HEK293 (cell line): ENCODE measurements around the gene FAM229A.

Experiments used
- CTCF ChIA-PET: fragments of 350-600 bp; formaldehyde crosslinking; extraction: SDS; loops from one replicate; lab custom pipeline; 2021; ENCODE audit warnings: antibody characterized with exemption; lab: Yijun Ruan, JAX
- POLR2A ChIA-PET: fragments of 300-600 bp; formaldehyde crosslinking; extraction: SDS; loops from one replicate; lab custom pipeline; 2020; ENCODE audit warnings: antibody characterized with exemption, inconsistent platforms; lab: Yijun Ruan, JAX
- H3K27ac ChIP-seq: fragments of 200-500 bp; sonication (Bioruptor generic); 2 replicates; pipeline ENCODE4 v1.5.1; 2014; ENCODE audit warnings: low read depth, low read length, control low read depth, inconsistent platforms; ENCODE audit errors: extremely low read depth
- H3K36me3 ChIP-seq, 2 experiments: fragments of 200-500 bp in 1 of 2; sonication (Bioruptor generic) in 1 of 2; 1 replicate in 1 of 2; 2 replicates in 1 of 2; pipeline ENCODE4 v1.5.1; 2014 to 2017; ENCODE audit warnings: inconsistent platforms in 2 of 2, low read length in 2 of 2; ENCODE audit not compliant: control insufficient read depth in 2 of 2, insufficient read depth in 1 of 2
- H3K4me1 ChIP-seq: fragments of 200-500 bp; sonication (Bioruptor generic); 2 replicates; pipeline ENCODE4 v1.5.1; 2014; ENCODE audit warnings: mild to moderate bottlenecking, low read length, inconsistent platforms; ENCODE audit not compliant: control insufficient read depth, insufficient read depth
- H3K4me3 ChIP-seq: 2 replicates; pipeline ENCODE4 v1.5.1; 2011; ENCODE audit warnings: low read depth, mild to moderate bottlenecking, control low read depth, low read length, moderate library complexity
- H3K9me3 ChIP-seq: fragments of 200-500 bp; sonication (Bioruptor generic); 2 replicates; pipeline ENCODE4 v1.5.1; 2014; ENCODE audit warnings: low read depth, low read length, inconsistent platforms; ENCODE audit not compliant: control insufficient read depth, insufficient read depth
- AEBP2 ChIP-seq: fragments of 450-650 bp; formaldehyde crosslinking; IDR thresholded peaks from 2 replicates; pipeline ENCODE4 v1.5.1; 2016; ENCODE audit warnings: missing biosample characterization, missing genetic modification characterization, borderline replicate concordance
- BCL11A ChIP-seq: fragments of 450-650 bp; formaldehyde crosslinking; IDR thresholded peaks from 2 replicates; pipeline ENCODE4 v1.5.1; 2016; ENCODE audit warnings: low read depth, missing biosample characterization, missing genetic modification characterization
- EGR2 ChIP-seq: fragments of 450-650 bp; formaldehyde crosslinking; IDR thresholded peaks from 2 replicates; pipeline ENCODE4 v1.5.1; 2016; ENCODE audit warnings: low read depth, missing biosample characterization, missing genetic modification characterization
- ELK4 ChIP-seq: IDR thresholded peaks from 2 replicates; pipeline ENCODE4 v1.6.1; 2011; ENCODE audit warnings: mild to moderate bottlenecking, low read depth, low read length, borderline replicate concordance
- GLIS1 ChIP-seq: fragments of 450-650 bp; formaldehyde crosslinking; IDR thresholded peaks from 2 replicates; pipeline ENCODE4 v1.5.1; 2016; ENCODE audit warnings: missing biosample characterization, missing genetic modification characterization
- HIC1 ChIP-seq: fragments of 450-650 bp; formaldehyde crosslinking; IDR thresholded peaks from 2 replicates; pipeline ENCODE4 v1.5.1; 2016; ENCODE audit warnings: missing biosample characterization, missing genetic modification characterization
- HOXD13 ChIP-seq: sonication (generic); formaldehyde crosslinking; IDR thresholded peaks from 2 replicates; pipeline ENCODE4 v1.8.0; 2022; ENCODE audit warnings: missing genetic modification reagents, borderline replicate concordance
- RBAK ChIP-seq: fragments of 450-650 bp; formaldehyde crosslinking; IDR thresholded peaks from 2 replicates; pipeline ENCODE4 v1.5.1; 2016; ENCODE audit warnings: missing biosample characterization, missing genetic modification characterization
- YY1 ChIP-seq: fragments of 450-650 bp; formaldehyde crosslinking; IDR thresholded peaks from 2 replicates; pipeline ENCODE4 v1.5.1; 2018; ENCODE audit warnings: missing biosample characterization, missing genetic modification characterization
- ZBTB17 ChIP-seq: fragments of 450-650 bp; formaldehyde crosslinking; IDR thresholded peaks from 2 replicates; pipeline ENCODE4 v1.5.1; 2016; ENCODE audit warnings: missing biosample characterization, missing genetic modification characterization
- ZNF211 ChIP-seq: fragments of 450-650 bp; formaldehyde crosslinking; IDR thresholded peaks from 2 replicates; pipeline ENCODE4 v1.5.1; 2016; ENCODE audit warnings: low read depth, missing biosample characterization, missing genetic modification characterization
- ZNF292 ChIP-seq: fragments of 450-650 bp; formaldehyde crosslinking; IDR thresholded peaks from 2 replicates; pipeline ENCODE4 v1.5.1; 2016; ENCODE audit warnings: low read depth, missing biosample characterization, missing genetic modification characterization, borderline replicate concordance
- ZNF324 ChIP-seq: fragments of 450-650 bp; formaldehyde crosslinking; IDR thresholded peaks from 2 replicates; pipeline ENCODE4 v1.5.1; 2016; ENCODE audit warnings: missing biosample characterization, missing genetic modification characterization
- ZNF37A ChIP-seq: fragments of 450-650 bp; IDR thresholded peaks from 2 replicates; pipeline ENCODE4 v1.5.1; 2018; ENCODE audit warnings: missing biosample characterization, missing genetic modification characterization
- ZNF510 ChIP-seq: fragments of 450-650 bp; formaldehyde crosslinking; IDR thresholded peaks from 2 replicates; pipeline ENCODE4 v1.5.1; 2018; ENCODE audit warnings: mild to moderate bottlenecking, missing genetic modification characterization, missing biosample characterization; ENCODE audit not compliant: insufficient replicate concordance
- ZNF513 ChIP-seq: fragments of 450-650 bp; IDR thresholded peaks from 2 replicates; pipeline ENCODE4 v1.5.1; 2018; ENCODE audit warnings: missing biosample characterization, missing genetic modification characterization
- ZNF530 ChIP-seq: fragments of 450-650 bp; formaldehyde crosslinking; IDR thresholded peaks from 2 replicates; pipeline ENCODE4 v1.5.1; 2016; ENCODE audit warnings: low read depth, missing biosample characterization, missing genetic modification characterization
- ZNF549 ChIP-seq: fragments of 450-650 bp; IDR thresholded peaks from 2 replicates; pipeline ENCODE4 v1.5.1; 2018; ENCODE audit warnings: missing biosample characterization, missing genetic modification characterization, mild to moderate bottlenecking, inconsistent platforms, moderate library complexity
- ZNF561 ChIP-seq: fragments of 450-650 bp; IDR thresholded peaks from 2 replicates; pipeline ENCODE4 v1.5.1; 2018; ENCODE audit warnings: missing biosample characterization, missing genetic modification characterization, borderline replicate concordance
- ZNF610 ChIP-seq: fragments of 450-650 bp; formaldehyde crosslinking; IDR thresholded peaks from 2 replicates; pipeline ENCODE4 v1.5.1; 2016; ENCODE audit warnings: missing biosample characterization, missing genetic modification characterization, borderline replicate concordance
- ZNF843 ChIP-seq: fragments of 450-650 bp; formaldehyde crosslinking; IDR thresholded peaks from 2 replicates; pipeline ENCODE4 v1.5.1; 2016; ENCODE audit warnings: missing biosample characterization, missing genetic modification characterization
- TF ChIP-seq, protein P1 (sequence below): fragments of 450-650 bp; formaldehyde crosslinking; IDR thresholded peaks from 2 replicates; pipeline ENCODE4 v1.5.1; 2016; ENCODE audit warnings: missing biosample characterization, missing genetic modification characterization

FAM229A gene

GRCh38 chr1:32341971-32342370 lies 20.3 kb downstream of the FAM229A start:
- TF ChIP-seq GLIS1 (peak; percentile 23; the same call in 1 of the 2 replicates), ZNF292 (tag by site-specific recombination) (no peak)
- no peaks in the 10 kb centered on the region for H3K36me3 ChIP-seq
- no peak overlapping the region for H3K27ac ChIP-seq
- POLR2A ChIA-PET: interaction anchor here (1.1 to 1.2 kb wide), 2 partner anchors 9 to 10 kb away, joined by 3 read pairs; no protein-coding TSS in a partner anchor
- no peaks in the 10 kb centered on the region for H3K9me3 ChIP-seq
- no peak overlapping the region for H3K4me3 ChIP-seq
- no peaks in the 10 kb centered on the region for H3K4me1 ChIP-seq
- CTCF ChIA-PET: interaction anchor here (1.0 kb wide), 1 partner anchor 10 kb away, joined by 3 read pairs; no protein-coding TSS in a partner anchor

- Histone ChIP-seq H3K9me3 (no peaks in the 10 kb centered on the region), H3K36me3 (no peaks in the 10 kb centered on the region), H3K4me1 (no peaks in the 10 kb centered on the region), H3K4me3 (no peak overlapping the region), H3K27ac (no peak overlapping the region)
- ChIA-PET POLR2A (interaction anchor here (1.1 to 1.2 kb wide), 2 partner anchors 9 to 10 kb away, joined by 3 read pairs; no protein-coding TSS in a partner anchor), CTCF (no interaction called here)
- no peak for TF ChIP-seq HIC1 (tag by site-specific recombination)
- TF ChIP-seq ZNF549 (tag by site-specific recombination): no peak
- TF ChIP-seq ZNF211 (tag by site-specific recombination): no peak
- TF ChIP-seq, protein P1, sequence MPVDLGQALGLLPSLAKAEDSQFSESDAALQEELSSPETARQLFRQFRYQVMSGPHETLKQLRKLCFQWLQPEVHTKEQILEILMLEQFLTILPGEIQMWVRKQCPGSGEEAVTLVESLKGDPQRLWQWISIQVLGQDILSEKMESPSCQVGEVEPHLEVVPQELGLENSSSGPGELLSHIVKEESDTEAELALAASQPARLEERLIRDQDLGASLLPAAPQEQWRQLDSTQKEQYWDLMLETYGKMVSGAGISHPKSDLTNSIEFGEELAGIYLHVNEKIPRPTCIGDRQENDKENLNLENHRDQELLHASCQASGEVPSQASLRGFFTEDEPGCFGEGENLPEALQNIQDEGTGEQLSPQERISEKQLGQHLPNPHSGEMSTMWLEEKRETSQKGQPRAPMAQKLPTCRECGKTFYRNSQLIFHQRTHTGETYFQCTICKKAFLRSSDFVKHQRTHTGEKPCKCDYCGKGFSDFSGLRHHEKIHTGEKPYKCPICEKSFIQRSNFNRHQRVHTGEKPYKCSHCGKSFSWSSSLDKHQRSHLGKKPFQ: no peak
- no peak for TF ChIP-seq ZNF324
- TF ChIP-seq BCL11A (tag by site-specific recombination): no peak
- no peak for TF ChIP-seq ZNF843 (tag by site-specific recombination)
- TF ChIP-seq ZNF510 (tag by site-specific recombination): no peak
- TF ChIP-seq ZNF561 (tag by site-specific recombination): no peak
- TF ChIP-seq ZNF530 (tag by site-specific recombination): no peak
- no peak for TF ChIP-seq ZBTB17
- no peak for TF ChIP-seq AEBP2
These were observed 21.0 kb downstream of the FAM229A start for GRCh38 chr1:32341186-32341757.

GRCh38 chr1:32339363-32339978 lies 22.8 kb downstream of the FAM229A start:
- POLR2A ChIA-PET: interaction anchor here (1.0 kb wide), 1 partner anchor 14 kb away, joined by 3 read pairs; no protein-coding TSS in a partner anchor
- Histone ChIP-seq H3K36me3 (peaks cover 0 to 6% of the 10 kb centered on the region in 2 experiments; a peak in 1 of 3 replicates), H3K9me3 (no peaks in the 10 kb centered on the region), H3K4me3 (no peak overlapping the region), H3K27ac (no peak overlapping the region), H3K4me1 (no peaks in the 10 kb centered on the region)
- CTCF ChIA-PET: no interaction called here
- TF ChIP-seq EGR2 (tag by site-specific recombination) (no peak), ZNF513 (no peak), ZNF37A (no peak), YY1 (tag by site-specific recombination) (no peak), HOXD13 (CRISPR knock-in tag) (no peak), RBAK (tag by site-specific recombination) (no peak), ZNF610 (tag by site-specific recombination) (no peak), ELK4 (no peak)
